CD14-positive monocyte (primary cell): ENCODE results near the gene JADE1. TPM values are rescaled to one million over a fixed set of nuclear protein-coding genes. Genes with fewer than 3 reads are reported as not detected.

Experiments used
- DNase-seq, 3 donors: peaks; one replicate each; pipeline ENCODE4 v3.0.0-alpha.2; 2011 to 2022
- H2AFZ ChIP-seq: 2 replicates; pipeline ENCODE4 v1.6.0; 2012; ENCODE audit warnings: mild to moderate bottlenecking, low read depth, low read length, inconsistent platforms; ENCODE audit not compliant: insufficient read depth, poor library complexity, severe bottlenecking
- H3K27ac ChIP-seq, 2 donors: 1 replicate in 1 of 2; 2 replicates in 1 of 2; pipeline ENCODE4 v1.5.1; 2012 to 2013; ENCODE audit warnings: low read length in 2 of 2, control low read depth in 1 of 2, inconsistent platforms in 1 of 2, low read depth in 1 of 2, mild to moderate bottlenecking in 1 of 2
- H3K27me3 ChIP-seq, 2 donors: one replicate each; pipeline versions ENCODE4 v1.6.0 to v1.6.1; 2011 to 2013; ENCODE audit warnings: low read length in 2 of 2; ENCODE audit not compliant: control insufficient read depth in 2 of 2, insufficient read depth in 2 of 2
- H3K36me3 ChIP-seq, 2 donors: replicated peaks in 1 of 2; 1 replicate in 1 of 2; 2 replicates in 1 of 2; pipeline versions ENCODE4 v1.5.1 to v1.6.1; 2012 to 2013; ENCODE audit warnings: low read length in 2 of 2, control low read depth in 1 of 2, inconsistent platforms in 1 of 2, mild to moderate bottlenecking in 1 of 2; ENCODE audit not compliant: insufficient read depth in 2 of 2, control insufficient read depth in 1 of 2
- H3K4me1 ChIP-seq, 2 donors: 1 replicate in 1 of 2; 2 replicates in 1 of 2; pipeline versions ENCODE4 v1.5.1 to v1.6.1; 2012 to 2013; ENCODE audit warnings: low read length in 2 of 2, control low read depth in 1 of 2, inconsistent platforms in 1 of 2, mild to moderate bottlenecking in 1 of 2, moderate library complexity in 1 of 2; ENCODE audit not compliant: insufficient read depth in 2 of 2, control insufficient read depth in 1 of 2
- H3K4me2 ChIP-seq: replicated peaks from 2 replicates; pipeline ENCODE3; 2012; ENCODE audit warnings: low read length, moderate library complexity, mild to moderate bottlenecking; ENCODE audit not compliant: poor library complexity, severe bottlenecking; ENCODE audit errors: extremely low read depth
- H3K4me3 ChIP-seq, 3 experiments: fragments of 200-600 bp in 1 of 3; sonication (generic) in 1 of 3; replicated peaks in 1 of 3; 1 replicate in 2 of 3; 2 replicates in 1 of 3; pipeline ENCODE4 v1.5.1; 2011 to 2013; ENCODE audit warnings: low read length in 3 of 3, mild to moderate bottlenecking in 3 of 3, control low read depth in 2 of 3, low read depth in 2 of 3, inconsistent platforms in 1 of 3, moderate library complexity in 1 of 3
- H3K79me2 ChIP-seq: 2 replicates; pipeline ENCODE4 v1.6.0; 2012; ENCODE audit warnings: mild to moderate bottlenecking, control low read depth, inconsistent platforms, low read length, moderate library complexity; ENCODE audit not compliant: insufficient read depth
- H3K9ac ChIP-seq: 2 replicates; pipeline ENCODE4 v1.6.0; 2017; ENCODE audit warnings: low read length, mild to moderate bottlenecking; ENCODE audit not compliant: insufficient read depth, poor library complexity, severe bottlenecking
- H3K9me3 ChIP-seq, 2 donors: replicated peaks in 1 of 2; 1 replicate in 1 of 2; 2 replicates in 1 of 2; pipeline versions ENCODE4 v1.5.1 to v1.6.1; 2012 to 2013; ENCODE audit warnings: low read length in 2 of 2, control low read depth in 1 of 2; ENCODE audit not compliant: control insufficient read depth in 1 of 2, insufficient read depth in 1 of 2
- H4K20me1 ChIP-seq: 2 replicates; pipeline ENCODE4 v1.6.0; 2012; ENCODE audit warnings: mild to moderate bottlenecking, low read length, control low read depth, moderate library complexity; ENCODE audit not compliant: insufficient read depth
- H3K27ac Mint-ChIP-seq, 7 donors: one replicate each; pipeline ENCODE4 v1.8.0; 2020; ENCODE audit warnings: mild to moderate bottlenecking in 7 of 7, mixed read lengths in 7 of 7, moderate library complexity in 6 of 7, inconsistent platforms in 2 of 7
- H3K27me3 Mint-ChIP-seq, 3 donors: one replicate each; pipeline ENCODE4 v1.8.0; 2021 to 2022; ENCODE audit warnings: low read depth in 3 of 3, mild to moderate bottlenecking in 3 of 3, mixed read lengths in 3 of 3, moderate library complexity in 3 of 3, inconsistent platforms in 1 of 3
- H3K36me3 Mint-ChIP-seq, 2 donors: one replicate each; pipeline ENCODE4 v1.8.0; 2020; ENCODE audit warnings: mixed read lengths in 2 of 2, inconsistent platforms in 1 of 2, mild to moderate bottlenecking in 1 of 2
- H3K4me1 Mint-ChIP-seq: one replicate; pipeline ENCODE4 v1.8.0; 2020; ENCODE audit warnings: mild to moderate bottlenecking, mixed read lengths
- H3K4me3 Mint-ChIP-seq, 2 donors: one replicate each; pipeline ENCODE4 v1.8.0; 2020; ENCODE audit warnings: mild to moderate bottlenecking in 2 of 2, mixed read lengths in 2 of 2, moderate library complexity in 1 of 2
- H3K9me3 Mint-ChIP-seq, 7 donors: one replicate each; pipeline ENCODE4 v1.8.0; 2020 to 2022; ENCODE audit warnings: mixed read lengths in 7 of 7, mild to moderate bottlenecking in 6 of 7, moderate library complexity in 6 of 7, inconsistent platforms in 2 of 7
- CTCF ChIP-seq: fragments of 200-600 bp; IDR thresholded peaks from one replicate; pipeline ENCODE4 v1.8.0; 2022; ENCODE audit warnings: antibody characterized with exemption, mild to moderate bottlenecking
- WGBS: methylation state at CpG from one replicate; pipeline ENCODE4 v1.1.5; 2013; ENCODE audit warnings: missing lambda C conversion rate; ENCODE audit not compliant: insufficient coverage; 5-methylcytosine and 5-hydroxymethylcytosine counted together
- intact Hi-C, 2 donors: fragments of 100-400 bp; cut with micrococcal nuclease; formaldehyde crosslinking; loops; one replicate each; pipeline versions ENCODE4 v1.15.0 to v1.15.1; 2023
- polyA plus RNA-seq, 3 donors: library from polyadenylated mRNA; depleted of rRNA in 1 of 3; unstranded in 2 of 3; stranded (reverse) in 1 of 3; fragments of 300-500 nt in 2 of 3; fragments of >200 nt in 1 of 3; fragmentation: Illumina TruSeq in 2 of 3; gene quantifications; 1 replicate in 2 of 3; 2 replicates in 1 of 3; pipeline ENCODE4 v1.2.3, GENCODE V29; 2012 to 2021

The JADE1 gene
- polyA plus RNA-seq, 3 donors = 7.3 to 12.8 (median 12.3) TPM

- 89% methylated on average over 2 of the region's 2 CpGs for WGBS
- DNase-seq = no peak
- no peaks in the 10 kb centered on the region for H3K9me3 Mint-ChIP-seq
- H3K36me3 Mint-ChIP-seq = peaks cover 42 to 55% of the 10 kb centered on the region in 2 donors
- H3K4me2 ChIP-seq = no peak overlapping the region
- H3K9ac ChIP-seq = no peak overlapping the region
- H3K36me3 ChIP-seq = peaks cover 20 to 70% of the 10 kb centered on the region in 2 donors
- H4K20me1 ChIP-seq = peaks cover 44% of the 10 kb centered on the region
- TF ChIP-seq CTCF = no peak
- H3K9me3 ChIP-seq = no peaks in the 10 kb centered on the region
- H3K4me3 Mint-ChIP-seq = no peak overlapping the region
- peak overlapping the region in 1 of 2 donors; percentile 0 for H3K27ac ChIP-seq
- peak overlapping the region in 1 of 7 donors; percentile 73 for H3K27ac Mint-ChIP-seq
- H2AFZ ChIP-seq = no peak overlapping the region
- no peaks in the 10 kb centered on the region for H3K27me3 Mint-ChIP-seq
- H3K4me1 Mint-ChIP-seq = peaks cover 9% of the 10 kb centered on the region
- intact Hi-C loops = no loop called here
- no peak overlapping the region for H3K4me3 ChIP-seq
- peaks cover 93% of the 10 kb centered on the region for H3K79me2 ChIP-seq
- H3K4me1 ChIP-seq = no peaks in the 10 kb centered on the region
- no peaks in the 10 kb centered on the region for H3K27me3 ChIP-seq
Observed at GRCh38 chr4:128840711-128841318, 31.3 kb downstream of the JADE1 start.

DNA sequence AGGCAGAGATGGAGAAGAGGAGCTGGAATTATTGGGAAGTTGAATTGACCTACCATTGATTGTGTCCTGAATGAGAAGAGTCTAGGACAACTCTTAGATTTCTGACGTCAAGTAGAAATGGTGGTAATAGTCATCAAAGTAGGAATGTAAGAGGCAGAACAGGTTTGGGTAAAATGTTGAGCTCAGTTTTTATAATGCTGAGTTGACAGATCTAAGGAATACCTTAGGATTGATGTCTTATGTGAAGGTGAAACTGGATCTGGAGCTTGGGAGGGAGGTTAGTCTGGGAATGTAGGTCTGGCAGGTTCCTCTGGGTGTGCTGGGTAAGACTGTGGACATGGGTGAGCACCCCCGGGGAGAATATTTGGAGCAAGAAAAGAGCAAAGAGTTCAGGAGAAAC is 31.9 kb downstream of the JADE1 start:
- TF ChIP-seq CTCF = no peak
- intact Hi-C loops = no loop called here
- DNase-seq = no peak

More for the DNA sequence above, 31.9 kb downstream of the JADE1 start:
- Mint-ChIP-seq H3K36me3 (peaks cover 46 to 61% of the 10 kb centered on the region in 2 donors), H3K4me1 (peaks cover 12% of the 10 kb centered on the region), H3K4me3 (no peak overlapping the region), H3K27me3 (no peaks in the 10 kb centered on the region), H3K9me3 (no peaks in the 10 kb centered on the region), H3K27ac (peak overlapping the region in 3 of 7 donors; percentile 37 to 73 (median 55))
- Histone ChIP-seq H2AFZ (no peak overlapping the region), H3K9me3 (no peaks in the 10 kb centered on the region), H3K27ac (peak overlapping the region in 1 of 2 donors; percentile 20), H3K4me3 (no peak overlapping the region), H3K27me3 (no peaks in the 10 kb centered on the region), H3K9ac (no peak overlapping the region), H3K36me3 (peaks cover 17 to 74% of the 10 kb centered on the region in 2 donors), H3K79me2 (peaks cover 88% of the 10 kb centered on the region), H4K20me1 (peaks cover 42% of the 10 kb centered on the region), H3K4me2 (no peak overlapping the region), H3K4me1 (peaks cover 0 to under 1% of the 10 kb centered on the region in 2 donors)
- WGBS = 97% methylated on average over 2 of the region's 2 CpGs
